Nephron (organoid): ENCODE measurements around the gene TIAL1.

Source experiments
- H3K27ac Mint-ChIP-seq, 3 experiments: 2 replicates each; pipeline ENCODE4 v1.8.0; 2020; ENCODE audit warnings: mixed read lengths in 3 of 3, mild to moderate bottlenecking in 2 of 3, moderate library complexity in 1 of 3
- H3K27me3 Mint-ChIP-seq: 2 replicates; pipeline ENCODE4 v1.8.0; 2021; ENCODE audit warnings: low read depth, mild to moderate bottlenecking, moderate library complexity, mixed read lengths
- H3K36me3 Mint-ChIP-seq: 2 replicates; pipeline ENCODE4 v1.8.0; 2020; ENCODE audit warnings: low read depth, mixed read lengths
- H3K4me1 Mint-ChIP-seq: 2 replicates; pipeline ENCODE4 v1.8.0; 2020; ENCODE audit warnings: mixed read lengths
- H3K4me3 Mint-ChIP-seq, 3 experiments: 2 replicates each; pipeline ENCODE4 v1.8.0; 2020; ENCODE audit warnings: mild to moderate bottlenecking in 3 of 3, mixed read lengths in 3 of 3, moderate library complexity in 2 of 3
- H3K9me3 Mint-ChIP-seq: 2 replicates; pipeline ENCODE4 v1.8.0; 2020; ENCODE audit warnings: mixed read lengths
- CTCF ChIP-seq, 3 experiments: fragments of 200-600 bp; sonication (generic); IDR thresholded peaks; one replicate each; pipeline ENCODE4 v1.5.0; 2021; ENCODE audit warnings: antibody characterized with exemption in 3 of 3; ENCODE audit not compliant: unreplicated experiment in 3 of 3

The TIAL1 gene

GRCh38 chr10:119596537-119597404 lies at the start of gene TIAL1:
Gene TIAL1 (minus strand): TSS chr10:119596964. CDS start chr10:119596465, 499 bp downstream.
- peaks cover 33% of the 10 kb centered on the region for H3K4me1 Mint-ChIP-seq

GRCh38 chr10:119644994-119645393 lies 48.2 kb upstream of the TIAL1 start:
- Mint-ChIP-seq H3K9me3 (no peaks in the 10 kb centered on the region), H3K4me1 (peaks cover 6% of the 10 kb centered on the region), H3K27ac (no peak overlapping the region), H3K4me3 (no peak overlapping the region), H3K36me3 (no peaks in the 10 kb centered on the region), H3K27me3 (no peaks in the 10 kb centered on the region)
- no peak for TF ChIP-seq CTCF (IDR thresholded peaks at IDR 0.05; ENCODE audit: unreplicated experiment in 3 of 3)

More at GRCh38 chr10:119596537-119597404, at the start of gene TIAL1:
- peaks cover 18% of the 10 kb centered on the region for H3K36me3 Mint-ChIP-seq
- H3K4me3 Mint-ChIP-seq: peak within 1 kb of the TSS; percentile 92 to 97 (median 95)
- H3K9me3 Mint-ChIP-seq: no peaks in the 10 kb centered on the region
- H3K27me3 Mint-ChIP-seq: no peaks in the 10 kb centered on the region
- TF ChIP-seq CTCF (IDR thresholded peaks at IDR 0.05; ENCODE audit: unreplicated experiment in 3 of 3): no peak
- peak within 1 kb of the TSS; percentile 89 to 97 (median 96) for H3K27ac Mint-ChIP-seq

- H3K27ac Mint-ChIP-seq: peak overlapping the region in 1 of 3 experiments; percentile 51
- H3K27me3 Mint-ChIP-seq: no peaks in the 10 kb centered on the region
- no peaks in the 10 kb centered on the region for H3K36me3 Mint-ChIP-seq
- H3K4me3 Mint-ChIP-seq: no peak overlapping the region
- peaks cover 6% of the 10 kb centered on the region for H3K4me1 Mint-ChIP-seq
- H3K9me3 Mint-ChIP-seq: no peaks in the 10 kb centered on the region
- peak in 1 of 3 experiments; percentile 18 for TF ChIP-seq CTCF (IDR thresholded peaks at IDR 0.05; ENCODE audit: unreplicated experiment in 3 of 3)
Observed at GRCh38 chr10:119644205-119644814, 47.5 kb upstream of the TIAL1 start.

GRCh38 chr10:119643306-119644204 lies 46.8 kb upstream of the TIAL1 start:
- no peaks in the 10 kb centered on the region for H3K9me3 Mint-ChIP-seq
- H3K4me1 Mint-ChIP-seq: peaks cover 6% of the 10 kb centered on the region
- H3K36me3 Mint-ChIP-seq: no peaks in the 10 kb centered on the region
- peak overlapping the region in 2 of 3 experiments; percentile 1 to 85 for H3K27ac Mint-ChIP-seq
- H3K4me3 Mint-ChIP-seq: no peak overlapping the region
- no peak for TF ChIP-seq CTCF (IDR thresholded peaks at IDR 0.05; ENCODE audit: unreplicated experiment in 3 of 3)
- no peaks in the 10 kb centered on the region for H3K27me3 Mint-ChIP-seq

- Mint-ChIP-seq H3K9me3 (no peaks in the 10 kb centered on the region), H3K27me3 (no peaks in the 10 kb centered on the region), H3K4me3 (no peak overlapping the region), H3K27ac (peak overlapping the region in 1 of 3 experiments; percentile 85), H3K36me3 (no peaks in the 10 kb centered on the region), H3K4me1 (peaks cover 6% of the 10 kb centered on the region)
- TF ChIP-seq CTCF (IDR thresholded peaks at IDR 0.05; ENCODE audit: unreplicated experiment in 3 of 3): no peak
Observed at GRCh38 chr10:119642556-119643111, 45.9 kb upstream of the TIAL1 start.
